ENCODE measurements around the gene GRAMD4. TPM values are rescaled to one million over a fixed set of nuclear protein-coding genes. Genes with fewer than 3 reads are reported as not detected.
"Not testable (repeated sequence)": the region's sequence is repeated elsewhere in the genome, so short reads cannot be mapped to it uniquely, and the experiment has no call there.

GRAMD4 gene
- total RNA-seq, 1 donor, result 71.9 TPM

DNA sequence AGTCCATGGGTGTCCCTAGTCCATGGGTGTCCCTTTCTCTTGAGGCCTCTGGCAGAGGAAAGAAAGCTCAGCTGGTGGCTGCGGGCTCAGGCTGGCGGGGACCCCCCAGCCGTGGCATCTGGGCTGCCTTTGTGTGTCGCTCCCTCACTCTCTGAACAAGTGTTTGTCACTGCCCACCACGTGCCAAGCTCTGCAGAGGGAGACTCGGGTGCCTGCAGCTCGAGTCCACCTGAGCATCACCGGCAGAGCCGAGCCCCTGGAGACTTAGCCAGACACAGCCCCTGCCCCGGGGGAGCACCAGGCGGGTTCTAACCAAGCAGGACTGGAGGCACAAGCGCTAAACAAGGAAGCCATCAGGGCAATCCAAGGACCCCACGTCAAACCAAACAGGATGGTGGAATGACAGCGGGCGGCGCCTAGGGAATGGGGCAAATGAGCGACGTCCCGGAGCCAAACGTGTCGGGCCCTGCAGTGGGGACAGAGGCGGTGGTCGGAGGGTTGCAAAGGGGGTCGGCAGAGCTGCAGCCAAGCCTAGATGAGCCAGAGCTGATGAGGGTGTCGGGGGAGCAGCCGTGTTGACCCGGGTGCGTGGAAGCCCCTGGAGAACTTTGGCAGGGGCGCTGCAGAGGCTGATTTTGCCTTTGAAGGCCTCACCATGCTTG is 2.1 kb upstream of the GRAMD4 start:
- DNase-seq (ENCODE audit: low read depth in 2 of 3, low spot score in 2 of 3), result no peak

GRCh38 chr22:46618667-46619066 is 1.5 kb upstream of the GRAMD4 start:
- no peak for DNase-seq (ENCODE audit: low read depth in 2 of 3, low spot score in 2 of 3)

DNA sequence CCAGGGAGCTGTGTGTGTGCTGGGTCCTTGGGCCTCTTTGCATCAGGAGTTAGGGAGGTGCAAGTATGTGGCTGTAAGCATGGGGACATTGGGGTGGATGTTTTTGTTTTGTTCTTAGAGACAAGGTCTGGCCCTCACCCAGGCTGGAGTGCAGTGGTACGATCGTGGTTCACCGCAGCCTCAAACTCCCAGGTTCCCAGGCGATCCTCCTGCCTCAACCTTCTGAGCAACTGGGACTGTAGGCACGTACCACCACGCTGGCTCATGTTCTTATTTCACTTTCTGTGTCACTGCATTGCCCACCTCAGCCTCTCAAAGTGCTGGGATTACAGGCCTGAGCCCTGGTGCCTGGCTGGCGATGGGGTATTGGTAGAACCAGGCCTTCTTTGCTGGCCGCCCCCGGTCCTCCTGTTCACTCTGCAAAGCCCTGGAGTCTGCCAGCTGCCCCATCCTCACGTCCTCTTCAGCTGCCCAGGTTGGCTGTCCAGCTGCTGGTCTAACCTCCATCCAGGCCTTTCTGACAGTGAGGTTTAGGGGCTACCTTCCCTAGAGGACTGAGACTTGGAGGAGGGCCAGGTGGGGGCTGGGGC is 851 bp upstream of the GRAMD4 start:
- no peak for DNase-seq (ENCODE audit: low read depth in 2 of 3, low spot score in 2 of 3)

DNA sequence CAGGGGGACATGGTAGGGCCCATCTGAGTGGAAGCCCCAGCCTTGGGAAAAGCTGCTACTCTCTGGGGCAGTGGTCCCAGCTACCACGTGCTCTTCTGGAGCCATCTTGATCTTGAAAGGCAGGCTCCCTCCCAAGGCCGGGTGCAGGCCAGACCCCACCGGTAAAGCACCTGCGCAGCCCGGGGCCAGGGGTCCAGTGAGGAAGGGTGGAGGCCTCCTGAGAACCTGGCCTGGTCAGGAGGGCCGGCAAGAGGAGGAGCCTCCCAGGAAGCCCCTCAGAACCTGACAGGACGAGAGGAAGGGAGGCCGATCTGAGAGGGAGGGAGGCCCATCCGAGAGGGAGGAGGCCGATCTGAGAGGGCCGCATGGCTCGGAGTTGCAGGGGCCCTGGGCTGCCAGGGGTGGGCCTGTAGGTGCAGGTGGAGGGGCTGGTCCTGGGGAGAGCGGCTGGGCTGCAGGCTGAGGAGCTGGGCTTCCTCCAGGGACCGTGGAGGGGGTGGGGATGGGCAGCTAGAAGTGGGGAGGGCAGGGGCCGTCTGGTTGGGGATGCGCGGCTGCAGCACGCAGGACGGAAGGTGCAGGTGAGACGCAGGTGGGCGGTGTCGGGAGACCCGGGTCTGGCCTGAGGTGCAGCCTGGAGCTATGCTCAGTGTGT is 529 bp downstream of the GRAMD4 start:
- no peak for DNase-seq (ENCODE audit: low read depth in 2 of 3, low spot score in 2 of 3)

- DNase-seq (ENCODE audit: low read depth in 2 of 3, low spot score in 2 of 3), result not testable (repeated sequence)
These were observed 1.2 kb downstream of the GRAMD4 start for GRCh38 chr22:46621243-46621930.

- peak in 1 of 3 donors; percentile 24 for DNase-seq (ENCODE audit: low read depth in 2 of 3, low spot score in 2 of 3)
These were observed 1.9 kb downstream of the GRAMD4 start for GRCh38 chr22:46622081-46622521.

DNA sequence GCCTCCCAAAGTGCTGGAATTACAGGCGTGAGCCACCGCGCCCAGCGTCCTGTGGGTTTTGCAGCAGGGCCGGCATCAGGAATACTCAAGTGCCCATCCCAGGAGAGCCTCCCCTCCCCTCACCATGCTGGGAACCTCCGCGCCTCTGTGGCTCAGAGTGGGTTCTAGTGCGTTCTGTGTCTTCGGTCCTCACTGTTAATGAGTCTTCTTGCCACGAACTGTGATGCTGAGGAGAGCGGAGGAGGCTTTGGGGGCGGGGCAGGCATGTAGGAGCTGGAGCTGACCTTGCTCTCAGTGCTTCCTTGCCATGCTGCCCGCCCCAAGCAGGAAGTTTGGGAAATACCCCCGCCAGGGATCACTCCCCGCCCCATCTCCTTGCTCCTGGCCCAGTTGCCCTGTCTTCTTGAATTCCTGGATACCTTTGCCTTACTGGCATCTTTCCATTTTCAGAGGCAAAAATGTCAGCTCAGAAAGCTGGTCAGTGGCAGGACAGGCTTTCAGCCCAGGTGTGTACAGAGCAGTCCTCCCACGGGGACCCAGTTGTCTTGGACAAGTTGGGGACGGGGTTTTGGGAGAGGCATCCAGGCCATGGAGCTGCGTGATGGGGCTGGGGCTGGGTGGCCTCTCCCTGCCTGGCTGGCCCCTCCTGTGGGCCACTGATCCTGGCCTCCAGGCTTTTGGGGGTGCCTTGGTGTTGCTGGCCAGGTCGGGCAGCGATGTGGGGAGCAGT is 5.1 kb downstream of the GRAMD4 start:
- DNase-seq (ENCODE audit: low read depth in 2 of 3, low spot score in 2 of 3), result no peak

- DNase-seq (ENCODE audit: low read depth in 2 of 3, low spot score in 2 of 3), result no peak
These were observed 5.7 kb downstream of the GRAMD4 start for GRCh38 chr22:46625843-46626349.

DNA sequence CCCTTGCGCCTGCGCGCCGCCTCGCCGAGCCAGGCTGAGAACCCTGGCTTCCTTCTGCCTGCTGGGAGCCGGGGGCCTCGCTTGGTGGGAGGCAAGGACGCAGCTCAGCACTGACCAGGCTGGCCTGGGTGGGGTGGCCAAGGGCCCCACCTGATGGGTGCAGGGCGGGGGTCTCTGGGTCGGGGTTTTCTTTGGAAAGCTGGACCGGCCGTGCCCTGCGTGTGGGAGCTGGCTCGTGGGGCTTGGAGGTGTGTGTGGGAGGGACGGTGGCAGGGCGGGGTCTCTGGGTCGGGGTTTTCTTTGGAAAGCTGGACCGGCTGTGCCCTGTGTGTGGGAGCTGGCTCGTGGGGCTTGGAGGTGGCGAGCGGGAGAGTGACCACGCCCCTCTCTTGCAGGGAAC is 6.2 kb downstream of the GRAMD4 start:
- no peak for DNase-seq (ENCODE audit: low read depth in 2 of 3, low spot score in 2 of 3)

DNA sequence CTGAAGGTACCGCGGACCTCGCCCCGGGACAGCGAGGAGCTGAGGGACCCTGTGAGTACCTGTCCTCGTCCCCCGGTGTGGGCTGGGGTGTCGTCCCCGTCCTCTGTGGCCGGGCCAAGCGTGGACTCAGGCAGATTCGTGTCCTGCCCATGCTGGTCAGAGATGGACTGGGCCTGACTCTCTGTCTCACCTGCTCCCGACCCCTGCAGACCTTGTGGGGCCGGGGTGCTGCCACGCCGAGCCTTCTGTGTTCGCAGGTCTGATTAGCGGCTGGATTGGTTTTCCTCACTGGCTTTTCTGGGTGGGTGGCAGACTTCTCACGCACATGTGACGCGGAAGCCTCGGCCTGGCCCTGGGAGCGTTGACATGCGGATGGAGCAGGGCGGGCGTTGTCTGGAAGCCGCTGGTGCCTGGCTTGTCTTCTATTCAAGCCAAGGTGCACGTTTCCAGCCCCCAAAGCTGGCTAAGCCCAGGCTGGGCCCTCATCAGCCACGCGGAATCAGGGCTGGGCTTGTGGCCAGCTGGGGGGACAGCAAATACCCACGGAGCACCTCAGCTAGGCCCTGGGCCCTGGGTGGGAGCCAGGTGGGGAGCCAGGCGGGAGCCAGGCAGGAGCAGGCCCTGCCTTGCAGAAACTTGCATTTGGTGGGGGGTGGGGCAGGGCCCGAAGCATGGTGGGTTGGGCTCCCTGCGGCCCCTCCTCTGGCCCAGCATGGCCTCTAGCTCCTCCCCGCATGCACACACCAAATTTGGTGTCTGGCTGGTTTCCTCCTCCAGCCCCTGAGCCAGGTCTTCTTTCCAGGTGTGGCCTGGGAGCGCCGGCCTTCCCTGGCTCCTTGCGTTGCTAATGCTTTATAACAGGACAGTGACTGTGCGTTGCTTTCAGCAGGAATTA is 7.0 kb downstream of the GRAMD4 start:
- no peak for DNase-seq (ENCODE audit: low read depth in 2 of 3, low spot score in 2 of 3)

- DNase-seq (ENCODE audit: low read depth in 2 of 3, low spot score in 2 of 3), result no peak
These were observed 7.8 kb downstream of the GRAMD4 start for GRCh38 chr22:46627806-46628482.

- no peak for DNase-seq (ENCODE audit: low read depth in 2 of 3, low spot score in 2 of 3)
These were observed 8.6 kb downstream of the GRAMD4 start for GRCh38 chr22:46628756-46629155.

- no peak for DNase-seq (ENCODE audit: low read depth in 2 of 3, low spot score in 2 of 3)
These were observed 9.1 kb downstream of the GRAMD4 start for GRCh38 chr22:46629291-46629690.

DNA sequence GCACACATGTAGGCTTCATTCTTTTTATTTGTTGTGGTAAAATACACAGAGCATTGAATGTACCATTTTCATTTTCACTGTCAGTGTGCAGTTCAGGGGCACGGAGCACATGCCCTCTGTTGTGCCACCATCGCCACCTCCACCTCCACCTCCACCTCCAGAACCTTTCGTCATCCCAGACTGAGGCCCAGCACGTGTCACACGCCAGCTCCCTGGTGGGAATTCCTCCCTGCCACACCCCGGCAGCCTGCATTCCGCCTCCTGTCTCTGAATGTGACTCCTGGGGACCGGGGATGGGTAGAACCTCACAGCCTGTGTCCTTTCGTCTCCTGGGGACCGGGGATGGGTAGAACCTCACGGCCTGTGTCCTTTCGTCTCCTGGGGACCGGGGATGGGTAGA is 10.9 kb downstream of the GRAMD4 start:
- DNase-seq (ENCODE audit: low read depth in 2 of 3, low spot score in 2 of 3), result no peak

DNA sequence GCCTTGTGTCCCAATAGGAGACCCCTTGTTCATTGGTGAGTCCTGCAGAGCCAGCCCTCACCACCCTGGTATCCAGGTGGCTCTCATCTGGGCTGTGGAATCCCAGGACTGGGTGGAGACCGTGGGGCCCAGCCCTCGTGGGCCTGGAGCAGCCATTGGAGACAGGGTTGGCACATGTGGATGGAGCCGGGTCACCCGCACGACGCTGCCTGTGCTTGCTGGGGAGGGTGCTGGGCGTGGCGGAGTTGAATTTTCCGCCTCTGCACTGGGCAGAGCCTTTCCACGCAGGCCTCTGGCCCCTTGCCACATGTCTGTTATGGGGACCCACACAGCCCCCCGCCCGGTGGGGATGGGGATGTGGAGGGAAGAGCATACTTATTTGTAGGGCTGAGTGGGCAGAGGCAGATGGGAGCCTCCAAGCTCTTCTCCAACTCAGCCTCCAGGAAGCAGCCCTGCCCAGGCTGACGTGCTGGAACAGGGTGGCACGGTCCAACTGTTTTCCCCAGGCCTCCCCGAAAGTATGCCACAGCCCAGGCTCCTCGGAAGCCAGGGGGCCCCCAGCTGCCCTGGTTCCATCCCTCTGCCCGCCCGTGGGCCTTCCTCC is 12.6 kb downstream of the GRAMD4 start:
- DNase-seq (ENCODE audit: low read depth in 2 of 3, low spot score in 2 of 3), result no peak

DNA sequence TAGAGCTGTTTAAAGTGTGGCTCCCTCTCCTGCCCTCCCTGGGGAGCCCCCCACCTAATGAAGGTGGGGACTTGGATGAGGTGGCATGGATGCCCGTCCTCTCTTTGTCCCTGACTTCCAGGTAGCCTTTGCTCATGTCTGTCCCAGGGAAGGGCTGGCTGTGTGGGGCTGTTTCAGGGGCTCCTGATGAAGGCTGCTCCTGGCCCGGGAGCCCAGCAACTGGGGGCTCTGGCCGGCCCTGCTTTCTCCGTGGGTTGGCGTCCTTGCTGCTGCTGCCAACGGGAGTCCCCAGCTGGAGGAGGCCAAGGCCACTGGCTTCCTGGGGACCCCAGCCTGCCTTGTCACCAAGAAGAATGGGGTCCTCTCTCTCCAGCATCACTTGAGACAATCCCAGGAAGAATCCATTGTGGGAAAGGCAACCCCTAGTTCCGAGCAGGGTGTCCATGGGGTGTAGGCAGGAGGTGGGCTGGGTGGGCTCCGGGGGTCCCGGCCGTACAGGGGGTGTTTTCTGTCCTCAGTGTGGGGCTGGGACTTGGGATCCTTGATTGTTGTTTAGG is 13.2 kb downstream of the GRAMD4 start:
- no peak for DNase-seq (ENCODE audit: low read depth in 2 of 3, low spot score in 2 of 3)

DNA sequence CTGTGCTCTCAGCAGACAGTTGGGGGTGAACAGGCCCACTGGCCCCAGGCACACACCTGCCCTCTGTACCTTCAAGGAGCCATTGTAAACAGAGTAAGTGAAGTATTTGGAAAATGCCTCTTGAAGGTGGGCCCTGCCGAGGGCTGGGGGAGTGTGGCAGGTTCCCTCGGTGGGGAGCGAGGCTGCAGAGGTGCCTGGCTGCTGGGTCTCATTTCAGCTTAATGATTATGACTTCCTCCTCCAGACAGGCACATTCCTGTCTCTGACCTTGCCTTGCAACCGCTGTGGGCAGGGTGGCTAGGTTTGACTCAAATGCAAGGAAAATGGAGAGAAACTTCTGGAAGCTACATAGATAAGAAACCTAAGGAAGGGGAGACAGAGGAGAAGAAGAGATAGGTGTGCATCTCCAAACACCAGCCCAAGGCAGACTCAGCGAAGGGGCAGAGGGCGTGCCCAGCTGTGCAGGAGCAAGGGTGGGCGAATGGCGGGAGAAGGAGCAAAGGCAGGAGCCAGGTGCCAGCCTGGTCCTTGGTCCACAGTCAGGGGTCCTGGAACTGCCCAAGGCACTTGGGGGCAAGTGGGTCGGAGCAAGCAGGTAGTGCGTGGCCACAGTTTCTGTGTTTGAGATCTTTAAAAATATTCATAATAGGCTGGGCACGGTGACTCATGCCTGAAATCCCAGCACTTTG is 14.0 kb downstream of the GRAMD4 start:
- no peak for DNase-seq (ENCODE audit: low read depth in 2 of 3, low spot score in 2 of 3)

Measured in hematopoietic multipotent progenitor cell (in vitro differentiated cells).